Bronchial epithelial cell (primary cell): ENCODE data around the gene TRAPPC12. TPM values are rescaled to one million over a fixed set of nuclear protein-coding genes. Genes with fewer than 3 reads are reported as not detected.
"Not testable (repeated sequence)": the region's sequence is repeated elsewhere in the genome, so short reads cannot be mapped to it uniquely, and the experiment has no call there.

Source experiments
- DNase-seq: peaks from one replicate; pipeline ENCODE4 v3.0.0-alpha.2; 2010; ENCODE audit warnings: low read depth
- FAIRE-seq: peaks from 2 replicates; lab custom pipeline; 2011; peaks lifted over from hg19 to GRCh38; lab: Jason Lieb, UNC
- H3K27me3 ChIP-seq: 2 replicates; pipeline ENCODE4 v1.5.1; 2011; ENCODE audit warnings: low read length; ENCODE audit not compliant: control insufficient read depth, insufficient read depth
- H3K36me3 ChIP-seq: 2 replicates; pipeline ENCODE4 v1.5.1; 2011; ENCODE audit warnings: low read length; ENCODE audit not compliant: control insufficient read depth, insufficient read depth
- H3K4me3 ChIP-seq: 2 replicates; pipeline ENCODE4 v1.5.1; 2011; ENCODE audit warnings: mild to moderate bottlenecking, low read depth, low read length, control low read depth
- CTCF ChIP-seq: IDR thresholded peaks from 2 replicates; pipeline ENCODE4 v1.5.1; 2011; ENCODE audit warnings: mild to moderate bottlenecking, moderate library complexity, low read length, control low read depth, inconsistent platforms; ENCODE audit not compliant: insufficient read depth, severe bottlenecking
- total RNA-seq: library from RNA; depleted of rRNA; stranded (reverse); fragments of >200 nt; gene quantifications from 2 replicates; pipeline ENCODE4 v1.2.1, GENCODE V29; 2014

Gene TRAPPC12
- total RNA-seq, 1 donor from 2014 or later: 52.9 TPM

DNA sequence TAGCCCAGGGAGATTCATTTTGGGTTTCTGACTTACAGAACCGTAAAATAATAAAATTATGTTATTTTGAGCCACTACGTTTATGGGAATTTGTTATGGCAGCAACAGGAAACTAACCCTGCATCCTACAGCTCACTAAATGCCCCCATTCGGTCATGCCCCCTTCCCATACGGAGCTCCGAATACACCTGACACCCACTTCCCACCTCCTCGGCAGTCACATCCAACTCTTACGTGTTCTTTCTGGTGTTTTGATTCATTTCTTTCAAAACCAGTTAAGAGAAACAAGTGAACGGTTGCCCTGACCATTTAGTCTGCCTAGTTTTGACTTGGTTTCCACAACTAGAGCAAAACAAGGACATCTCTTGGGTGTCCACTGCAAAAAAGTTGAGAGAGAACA is 21.6 kb upstream of the TRAPPC12 start:
- Histone ChIP-seq H3K4me3 (no peak overlapping the region), H3K36me3 (peaks cover 3% of the 10 kb centered on the region), H3K27me3 (no peaks in the 10 kb centered on the region)
- TF ChIP-seq CTCF: no peak
- DNase-seq (no peak), FAIRE-seq (no peak)

DNA sequence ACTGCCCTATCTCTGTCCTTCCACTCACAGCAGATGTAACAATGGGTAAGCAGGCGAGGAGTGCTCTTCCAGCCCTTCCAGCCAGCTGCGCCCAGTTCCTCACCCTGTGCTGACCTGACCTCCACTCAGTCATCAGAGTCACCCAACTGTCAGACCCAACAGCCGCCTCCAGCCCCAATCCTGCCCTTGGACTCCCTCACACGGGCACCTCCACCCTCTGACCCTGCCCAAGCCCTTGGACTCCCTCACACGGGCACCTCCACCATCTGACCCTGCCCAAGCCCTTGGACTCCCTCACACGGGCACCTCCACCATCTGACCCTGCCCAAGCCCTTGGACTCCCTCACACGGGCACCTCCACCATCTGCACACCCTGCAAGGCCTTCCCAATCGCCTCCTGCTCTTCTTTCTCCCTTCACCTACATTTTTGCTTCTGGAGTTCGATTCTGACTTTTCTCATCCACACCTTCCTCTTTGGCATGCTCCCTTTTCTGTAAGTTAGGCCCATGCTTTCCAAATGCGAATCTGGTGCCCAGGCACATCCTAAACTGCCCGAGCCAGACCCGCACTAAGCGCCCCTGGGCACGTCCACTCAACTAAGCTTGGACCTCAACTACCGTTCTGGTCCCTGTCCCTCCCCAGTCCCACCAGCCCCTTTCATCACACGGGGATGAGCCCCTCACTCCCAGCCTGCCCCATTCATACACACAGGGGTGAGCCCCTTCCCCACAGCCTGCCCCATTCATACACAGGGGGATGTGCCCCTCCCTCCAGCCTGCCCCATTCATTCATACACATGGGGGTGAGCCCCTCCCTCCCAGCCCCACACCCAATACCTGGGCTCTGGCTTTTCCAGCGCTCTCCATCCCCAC is 17.7 kb upstream of the TRAPPC12 start:
- Histone ChIP-seq H3K4me3 (no peak overlapping the region), H3K27me3 (no peaks in the 10 kb centered on the region), H3K36me3 (no peaks in the 10 kb centered on the region)
- no peak for DNase-seq
- no peak for TF ChIP-seq CTCF
- FAIRE-seq: no peak

DNA sequence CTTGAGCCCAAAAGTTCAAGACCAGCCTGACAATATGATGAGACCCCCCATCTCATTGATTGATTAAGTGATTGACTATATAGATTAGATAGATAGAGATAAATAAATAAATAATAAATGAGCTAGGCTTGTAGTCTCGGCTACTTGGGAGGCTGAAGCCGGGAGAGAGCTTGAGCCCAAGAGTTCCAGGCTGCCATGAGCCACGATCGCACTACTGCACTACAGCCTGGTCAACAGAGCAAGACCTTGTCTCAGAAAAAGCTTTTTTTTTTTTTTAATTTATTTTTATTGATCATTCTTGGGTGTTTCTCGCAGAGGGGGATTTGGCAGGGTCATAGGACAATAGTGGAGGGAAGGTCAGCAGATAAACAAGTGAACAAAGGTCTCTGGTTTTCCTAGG is 14.3 kb upstream of the TRAPPC12 start:
- DNase-seq: no peak
- Histone ChIP-seq H3K27me3 (no peaks in the 10 kb centered on the region), H3K4me3 (no peak overlapping the region), H3K36me3 (no peaks in the 10 kb centered on the region)
- no peak for FAIRE-seq
- no peak for TF ChIP-seq CTCF

DNA sequence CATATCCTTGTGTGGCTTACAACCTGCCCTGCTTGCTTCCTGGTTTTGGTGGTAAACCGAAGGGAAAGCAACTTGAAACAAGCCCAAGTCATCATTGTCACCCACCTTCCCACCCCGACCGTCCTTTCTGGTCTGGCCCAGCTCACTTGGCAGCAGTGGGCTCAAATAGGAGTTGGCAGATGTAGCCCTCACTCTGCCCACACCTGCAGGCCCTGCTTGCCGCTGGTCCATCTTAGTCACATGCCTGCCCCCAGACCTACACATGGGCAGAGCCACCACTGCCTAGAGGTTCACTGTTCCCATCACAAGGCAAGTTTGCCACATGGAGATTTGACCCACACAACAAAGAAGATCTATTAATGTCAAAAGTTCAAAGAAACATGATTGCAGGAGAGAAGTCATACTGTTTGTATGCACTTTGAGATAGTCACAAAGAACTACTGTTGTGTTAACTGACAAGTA is 11.2 kb upstream of the TRAPPC12 start:
- TF ChIP-seq CTCF: no peak
- DNase-seq (no peak), FAIRE-seq (no peak)
- H3K4me3 ChIP-seq: no peak overlapping the region
- H3K36me3 ChIP-seq: no peaks in the 10 kb centered on the region
- H3K27me3 ChIP-seq: no peaks in the 10 kb centered on the region

GRCh38 chr2:3369340-3370181 is 9.9 kb upstream of the TRAPPC12 start:
- not testable (repeated sequence) for DNase-seq, H3K4me3 ChIP-seq, H3K36me3 ChIP-seq, H3K27me3 ChIP-seq, FAIRE-seq

DNA sequence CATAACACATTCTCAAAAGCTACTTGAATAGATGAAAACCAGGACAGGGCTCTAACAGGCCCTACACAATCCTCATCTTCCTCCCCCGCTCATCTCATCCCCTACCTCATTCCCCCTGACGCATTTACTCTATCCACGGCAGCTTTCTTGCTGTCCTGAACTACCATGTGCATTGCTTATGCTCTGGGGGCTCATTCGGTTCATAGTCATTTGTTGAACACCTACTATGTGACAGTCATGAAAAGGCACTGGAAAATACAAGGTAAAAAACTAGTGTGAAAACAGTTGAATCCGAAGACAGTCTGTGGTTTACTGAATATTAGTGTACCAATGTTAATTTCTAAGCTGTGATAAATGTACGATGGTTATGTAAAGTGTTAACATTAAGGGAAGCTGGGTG is 2.7 kb upstream of the TRAPPC12 start:
- Histone ChIP-seq H3K36me3 (peaks cover 2% of the 10 kb centered on the region), H3K27me3 (no peaks in the 10 kb centered on the region), H3K4me3 (peak overlapping the region; percentile 100)
- DNase-seq (no peak), FAIRE-seq (no peak)
- TF ChIP-seq CTCF: no peak
